Vagina (tissue), 2 donors: ENCODE measurements around the gene PLCL1. TPM values are rescaled to one million over a fixed set of nuclear protein-coding genes. Genes with fewer than 3 reads are reported as not detected.

Source experiments
- DNase-seq, 2 donors: peaks; one replicate each; pipeline ENCODE4 v3.0.0-alpha.2; 2017; ENCODE audit errors: extremely low spot score in 2 of 2
- H3K27ac ChIP-seq: fragments of 200-600 bp; sonication (generic); one replicate; pipeline ENCODE4 v1.5.1; 2019
- H3K27me3 ChIP-seq: fragments of 200-600 bp; sonication (generic); one replicate; pipeline ENCODE4 v1.5.1; 2019
- H3K36me3 ChIP-seq, 2 donors: fragments of 200-600 bp; sonication (generic); one replicate each; pipeline ENCODE4 v1.5.1; 2017 to 2019
- H3K4me1 ChIP-seq: fragments of 200-600 bp; sonication (generic); one replicate; pipeline ENCODE4 v1.5.1; 2019
- H3K4me3 ChIP-seq, 2 donors: fragments of 200-600 bp; sonication (generic); 1 replicate in 1 of 2; 2 replicates in 1 of 2; pipeline ENCODE4 v1.5.1; 2016 to 2019
- H3K9me3 ChIP-seq: fragments of 200-600 bp; sonication (generic); one replicate; pipeline ENCODE4 v1.5.1; 2019
- POLR2A ChIP-seq, 2 donors: fragments of 450-650 bp; IDR thresholded peaks; one replicate each; pipeline ENCODE4 v1.6.1; 2017; ENCODE audit warnings: antibody characterized with exemption in 2 of 2, mild to moderate bottlenecking in 2 of 2, moderate library complexity in 2 of 2
- POLR2AphosphoS5 ChIP-seq, 2 donors: sonication (generic); formaldehyde crosslinking; IDR thresholded peaks; one replicate each; pipeline ENCODE4 v1.9.0; 2017; ENCODE audit warnings: antibody characterized with exemption in 2 of 2, mild to moderate bottlenecking in 2 of 2, low read depth in 1 of 2; ENCODE audit not compliant: insufficient read depth in 1 of 2
- intact Hi-C: fragments of 100-400 bp; cut with DNase I; formaldehyde crosslinking; loops from one replicate; pipeline ENCODE4 v1.15.1; 2023
- total RNA-seq: library from RNA; depleted of rRNA; stranded (reverse); fragments of >200 nt; gene quantifications from one replicate; pipeline ENCODE4 v1.2.3, GENCODE V29; 2016
- TF ChIP-seq, protein P1 (sequence below), 3 experiments: fragments of 450-650 bp in 2 of 3; fragments of 200-600 bp in 1 of 3; sonication (generic) in 1 of 3; IDR thresholded peaks; one replicate each; pipeline ENCODE4 v1.5.1; 2017 to 2019; ENCODE audit warnings: antibody characterized with exemption in 3 of 3, mild to moderate bottlenecking in 2 of 3, moderate library complexity in 2 of 3

Gene PLCL1
- total RNA-seq, 1 donor from 2014 or later: 6.6 TPM

DNA sequence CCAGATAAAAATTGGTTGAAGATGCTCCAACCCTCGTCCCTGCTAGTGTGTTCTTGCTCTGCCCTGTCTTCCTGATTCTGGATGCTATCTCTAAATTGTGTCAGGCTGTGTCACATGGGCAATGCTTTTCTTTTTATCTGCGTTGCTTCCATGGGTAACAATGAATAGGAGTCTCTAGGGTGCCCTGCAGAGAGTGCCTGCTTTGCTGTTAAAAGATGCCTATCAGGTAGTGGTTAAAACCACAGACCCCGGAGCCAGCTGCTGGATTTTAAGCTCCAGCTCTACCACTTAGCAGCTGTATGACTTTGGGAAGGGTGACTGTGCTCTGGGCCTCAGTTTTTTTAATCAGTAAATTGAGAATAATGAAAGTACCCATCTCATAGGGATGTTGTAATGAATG is 340.3 kb downstream of the PLCL1 start:
- Histone ChIP-seq H3K27me3 (no peaks in the 10 kb centered on the region), H3K27ac (no peak overlapping the region), H3K36me3 (no peaks in the 10 kb centered on the region), H3K4me3 (no peak overlapping the region), H3K9me3 (no peaks in the 10 kb centered on the region), H3K4me1 (no peaks in the 10 kb centered on the region)
- DNase-seq: no peak
- intact Hi-C loops: no loop called here
- TF ChIP-seq POLR2AphosphoS5 (IDR thresholded peaks at IDR 0.05; ENCODE audit: insufficient read depth in 1 of 2, low read depth in 1 of 2): no peak
- TF ChIP-seq, protein P1, sequence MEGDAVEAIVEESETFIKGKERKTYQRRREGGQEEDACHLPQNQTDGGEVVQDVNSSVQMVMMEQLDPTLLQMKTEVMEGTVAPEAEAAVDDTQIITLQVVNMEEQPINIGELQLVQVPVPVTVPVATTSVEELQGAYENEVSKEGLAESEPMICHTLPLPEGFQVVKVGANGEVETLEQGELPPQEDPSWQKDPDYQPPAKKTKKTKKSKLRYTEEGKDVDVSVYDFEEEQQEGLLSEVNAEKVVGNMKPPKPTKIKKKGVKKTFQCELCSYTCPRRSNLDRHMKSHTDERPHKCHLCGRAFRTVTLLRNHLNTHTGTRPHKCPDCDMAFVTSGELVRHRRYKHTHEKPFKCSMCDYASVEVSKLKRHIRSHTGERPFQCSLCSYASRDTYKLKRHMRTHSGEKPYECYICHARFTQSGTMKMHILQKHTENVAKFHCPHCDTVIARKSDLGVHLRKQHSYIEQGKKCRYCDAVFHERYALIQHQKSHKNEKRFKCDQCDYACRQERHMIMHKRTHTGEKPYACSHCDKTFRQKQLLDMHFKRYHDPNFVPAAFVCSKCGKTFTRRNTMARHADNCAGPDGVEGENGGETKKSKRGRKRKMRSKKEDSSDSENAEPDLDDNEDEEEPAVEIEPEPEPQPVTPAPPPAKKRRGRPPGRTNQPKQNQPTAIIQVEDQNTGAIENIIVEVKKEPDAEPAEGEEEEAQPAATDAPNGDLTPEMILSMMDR (IDR thresholded peaks at IDR 0.05): no peak
- TF ChIP-seq POLR2A (IDR thresholded peaks at IDR 0.05): no peak

DNA sequence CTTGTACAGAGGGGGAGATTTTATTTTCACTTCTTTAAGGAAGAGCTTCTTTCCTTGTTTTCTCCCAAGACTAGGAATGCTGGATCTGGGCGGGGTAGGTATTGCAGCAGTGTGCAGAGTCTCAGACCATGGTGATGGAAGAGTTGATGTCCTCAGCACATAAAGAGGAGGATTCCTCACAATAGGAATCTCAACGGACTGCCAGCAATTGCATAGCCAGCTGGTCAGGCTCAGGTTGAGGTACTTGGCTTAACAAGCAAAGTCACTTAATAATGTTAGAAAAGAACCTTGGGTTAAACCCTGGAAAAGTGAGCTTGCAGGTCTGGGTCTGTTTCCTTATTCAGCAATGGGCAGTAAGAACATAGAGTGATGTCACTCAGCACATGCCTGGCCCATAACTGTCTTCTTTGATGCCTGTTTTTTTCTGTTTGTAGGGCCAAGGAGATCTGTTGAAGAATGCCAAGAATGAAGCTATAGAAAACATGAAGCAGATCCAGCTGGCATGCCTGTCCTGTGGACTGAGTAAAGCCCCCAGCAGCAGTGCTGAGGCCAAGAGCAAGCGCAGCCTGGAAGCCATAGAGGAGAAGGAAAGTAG is 342.1 kb downstream of the PLCL1 start:
- intact Hi-C loops: no loop called here
- Histone ChIP-seq H3K27ac (no peak overlapping the region), H3K4me3 (no peak overlapping the region), H3K4me1 (no peaks in the 10 kb centered on the region), H3K27me3 (no peaks in the 10 kb centered on the region), H3K9me3 (no peaks in the 10 kb centered on the region), H3K36me3 (no peaks in the 10 kb centered on the region)
- no peak for DNase-seq
- no peak for TF ChIP-seq POLR2A (IDR thresholded peaks at IDR 0.05)
- no peak for TF ChIP-seq POLR2AphosphoS5 (IDR thresholded peaks at IDR 0.05; ENCODE audit: insufficient read depth in 1 of 2, low read depth in 1 of 2)
- TF ChIP-seq, protein P1 (IDR thresholded peaks at IDR 0.05): no peak

DNA sequence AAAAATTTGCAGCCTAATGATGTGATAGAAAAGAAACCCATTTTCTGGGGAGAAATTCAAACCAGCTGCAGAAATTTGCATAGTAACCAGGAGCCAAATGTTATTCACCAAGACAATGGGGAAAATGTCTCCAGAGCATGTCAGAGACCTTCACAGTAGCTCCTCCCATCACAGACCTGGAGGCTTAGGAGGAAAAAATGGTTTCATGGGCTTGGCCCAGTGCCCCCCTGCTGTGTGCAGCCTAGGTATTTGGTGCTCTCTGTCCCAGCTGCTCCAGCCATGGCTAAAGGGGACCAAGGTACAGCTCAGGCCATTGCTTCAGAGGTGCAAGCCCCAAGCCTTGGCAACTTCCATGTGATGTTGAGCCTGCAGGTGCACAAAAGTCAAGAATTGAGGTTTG is 352.9 kb downstream of the PLCL1 start:
- Histone ChIP-seq H3K4me3 (no peak overlapping the region), H3K9me3 (no peaks in the 10 kb centered on the region), H3K27ac (no peak overlapping the region), H3K4me1 (no peaks in the 10 kb centered on the region), H3K27me3 (no peaks in the 10 kb centered on the region), H3K36me3 (no peaks in the 10 kb centered on the region)
- no peak for TF ChIP-seq POLR2AphosphoS5 (IDR thresholded peaks at IDR 0.05; ENCODE audit: insufficient read depth in 1 of 2, low read depth in 1 of 2)
- no peak for TF ChIP-seq POLR2A (IDR thresholded peaks at IDR 0.05)
- TF ChIP-seq, protein P1 (IDR thresholded peaks at IDR 0.05): no peak
- DNase-seq: no peak
- intact Hi-C loops: no loop called here

DNA sequence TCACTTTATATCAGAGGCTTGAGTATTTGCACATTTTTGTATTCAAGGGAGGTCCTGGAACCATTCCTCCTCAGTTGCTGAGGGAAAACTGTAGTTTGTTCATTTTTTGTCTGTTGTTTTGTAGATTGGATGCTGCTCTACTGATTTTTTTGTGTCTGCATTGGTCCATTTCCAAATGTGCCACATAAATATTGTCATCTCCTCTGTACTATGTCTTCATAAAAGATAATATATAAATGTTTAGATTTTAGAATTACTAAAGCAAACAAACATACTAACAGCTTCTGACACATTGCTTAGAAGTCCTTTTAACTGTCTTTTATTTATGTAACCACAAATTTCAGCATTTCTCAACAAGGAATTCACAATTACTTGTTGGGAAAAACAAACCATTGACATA is 356.8 kb downstream of the PLCL1 start:
- TF ChIP-seq POLR2AphosphoS5 (IDR thresholded peaks at IDR 0.05; ENCODE audit: insufficient read depth in 1 of 2, low read depth in 1 of 2): no peak
- TF ChIP-seq, protein P1 (IDR thresholded peaks at IDR 0.05): no peak
- no peak for TF ChIP-seq POLR2A (IDR thresholded peaks at IDR 0.05)
- Histone ChIP-seq H3K4me1 (no peaks in the 10 kb centered on the region), H3K27ac (no peak overlapping the region), H3K36me3 (no peaks in the 10 kb centered on the region), H3K9me3 (no peaks in the 10 kb centered on the region), H3K27me3 (no peaks in the 10 kb centered on the region), H3K4me3 (no peak overlapping the region)
- DNase-seq: no peak
- intact Hi-C loops: no loop called here

- H3K4me3 ChIP-seq: no peak overlapping the region
- no peaks in the 10 kb centered on the region for H3K9me3 ChIP-seq
- no peaks in the 10 kb centered on the region for H3K36me3 ChIP-seq
- no peak overlapping the region for H3K27ac ChIP-seq
- H3K27me3 ChIP-seq: no peaks in the 10 kb centered on the region
- no peaks in the 10 kb centered on the region for H3K4me1 ChIP-seq
- no peak for TF ChIP-seq POLR2AphosphoS5 (IDR thresholded peaks at IDR 0.05; ENCODE audit: insufficient read depth in 1 of 2, low read depth in 1 of 2)
- no peak for TF ChIP-seq POLR2A (IDR thresholded peaks at IDR 0.05)
- TF ChIP-seq, protein P1 (IDR thresholded peaks at IDR 0.05): no peak
- DNase-seq: no peak
- intact Hi-C loops: no loop called here
These were observed 357.9 kb downstream of the PLCL1 start for GRCh38 chr2:198162276-198162675.
